H54 (cell line): ENCODE measurements around the gene BEX5.

ENCODE experiments used
- DNase-seq: peaks from one replicate; pipeline ENCODE4 v3.0.0; 2011; ENCODE audit warnings: low spot score, mixed read lengths; ENCODE audit not compliant: insufficient read length
- FAIRE-seq: peaks from 3 replicates; lab custom pipeline; 2011; peaks lifted over from hg19 to GRCh38; lab: Jason Lieb, UNC
- POLR2A ChIP-seq: IDR thresholded peaks from 2 replicates; pipeline ENCODE4 v1.6.1; 2011; ENCODE audit warnings: low read depth, mild to moderate bottlenecking, low read length

The BEX5 gene

DNA sequence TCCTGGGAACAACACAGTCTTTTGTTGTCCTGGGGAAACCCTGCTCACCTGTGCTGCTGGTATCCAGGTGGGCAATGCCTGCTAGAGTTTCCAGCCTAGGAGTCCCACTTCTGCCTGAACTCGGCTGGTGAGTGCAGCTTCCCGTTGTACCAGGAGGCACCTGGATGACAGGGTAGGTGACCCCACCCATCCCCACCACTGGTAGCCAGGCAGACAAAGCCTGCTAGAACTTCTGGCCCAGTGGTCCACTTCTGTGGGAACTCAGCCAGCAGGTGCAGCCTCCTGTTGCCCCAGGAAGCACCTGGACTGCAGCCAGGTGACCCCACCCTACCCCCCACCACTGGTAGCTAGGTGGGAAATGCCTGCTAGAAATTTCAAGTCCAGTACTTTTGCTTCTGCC is 40.0 kb downstream of the BEX5 start:
- no peak for TF ChIP-seq POLR2A
- FAIRE-seq: no peak
- DNase-seq: no peak

DNA sequence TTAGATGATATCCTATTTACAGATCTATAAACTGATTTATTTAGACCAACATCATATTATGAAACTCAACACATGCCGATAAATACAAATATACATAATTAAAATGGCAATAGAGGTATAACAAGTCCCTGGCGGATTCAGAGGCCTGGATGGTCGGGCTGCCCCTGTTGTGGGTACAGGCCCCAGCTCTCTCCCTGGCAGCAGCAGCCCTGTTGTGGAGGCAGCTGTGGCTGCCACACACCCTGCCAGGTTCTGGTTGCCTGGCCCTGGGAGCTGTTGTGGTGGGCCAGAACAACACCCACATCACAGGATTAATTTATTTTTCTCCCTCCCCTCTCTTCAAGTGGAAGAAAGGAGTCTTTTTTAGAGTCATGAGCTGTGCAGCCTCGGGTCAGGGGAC is 42.4 kb downstream of the BEX5 start:
- TF ChIP-seq POLR2A: no peak
- FAIRE-seq: no peak
- DNase-seq: no peak
